Astrocyte (in vitro differentiated cells and primary cell): ENCODE results near the gene RPS27L. TPM values are rescaled to one million over a fixed set of nuclear protein-coding genes. Genes with fewer than 3 reads are reported as not detected.
A peak's percentile ranks its signal among the peaks of the same experiment; 100 is the strongest.

Source experiments
- DNase-seq: peaks from one replicate; pipeline ENCODE4 v3.0.0-alpha.2; 2010; ENCODE audit warnings: low read depth
- FAIRE-seq: peaks from 2 replicates; lab custom pipeline; 2011; peaks lifted over from hg19 to GRCh38; lab: Jason Lieb, UNC
- H2AFZ ChIP-seq: 2 replicates; pipeline ENCODE4 v1.6.0; 2012; ENCODE audit warnings: low read depth, low read length, inconsistent platforms
- H3K27ac ChIP-seq: 2 replicates; pipeline ENCODE4 v1.5.1; 2011; ENCODE audit warnings: low read depth, low read length, inconsistent platforms
- H3K27me3 ChIP-seq: 2 replicates; pipeline ENCODE4 v1.6.0; 2011; ENCODE audit warnings: low read length, inconsistent platforms; ENCODE audit not compliant: insufficient read depth
- H3K36me3 ChIP-seq: 2 replicates; pipeline ENCODE4 v1.5.1; 2011; ENCODE audit warnings: low read length, inconsistent platforms; ENCODE audit not compliant: insufficient read depth
- H3K4me1 ChIP-seq: 2 replicates; pipeline ENCODE4 v1.5.1; 2011; ENCODE audit warnings: low read length, inconsistent platforms; ENCODE audit not compliant: insufficient read depth
- H3K4me2 ChIP-seq: 2 replicates; pipeline ENCODE4 v1.6.0; 2012; ENCODE audit warnings: low read length, inconsistent platforms
- H3K4me3 ChIP-seq: 2 replicates; pipeline ENCODE4 v1.5.1; 2011; ENCODE audit warnings: low read depth, mild to moderate bottlenecking, low read length, inconsistent platforms; ENCODE audit not compliant: insufficient read depth
- H3K79me2 ChIP-seq: 2 replicates; pipeline ENCODE4 v1.6.0; 2012; ENCODE audit warnings: mild to moderate bottlenecking, low read length, inconsistent platforms; ENCODE audit not compliant: insufficient read depth
- H3K9ac ChIP-seq: 2 replicates; pipeline ENCODE4 v1.6.0; 2012; ENCODE audit warnings: mild to moderate bottlenecking, low read length, inconsistent platforms
- H3K9me3 ChIP-seq: 2 replicates; pipeline ENCODE4 v1.5.1; 2012; ENCODE audit warnings: low read depth, mild to moderate bottlenecking, low read length, inconsistent platforms; ENCODE audit not compliant: insufficient read depth
- H4K20me1 ChIP-seq: 2 replicates; pipeline ENCODE4 v1.6.0; 2012; ENCODE audit warnings: low read length, inconsistent platforms; ENCODE audit not compliant: insufficient read depth
- H3K27ac Mint-ChIP-seq: one replicate; pipeline ENCODE4 v1.8.0; 2021; ENCODE audit warnings: mild to moderate bottlenecking, mixed read lengths; ENCODE audit not compliant: unreplicated experiment
- H3K27me3 Mint-ChIP-seq: one replicate; pipeline ENCODE4 v1.8.0; 2021; ENCODE audit warnings: low read depth, mixed read lengths; ENCODE audit not compliant: unreplicated experiment
- H3K36me3 Mint-ChIP-seq: one replicate; pipeline ENCODE4 v1.8.0; 2021; ENCODE audit warnings: low read depth, mixed read lengths; ENCODE audit not compliant: unreplicated experiment
- H3K4me1 Mint-ChIP-seq: one replicate; pipeline ENCODE4 v1.8.0; 2021; ENCODE audit warnings: low read depth, mixed read lengths; ENCODE audit not compliant: unreplicated experiment
- H3K4me3 Mint-ChIP-seq: one replicate; pipeline ENCODE4 v1.8.0; 2021; ENCODE audit warnings: mild to moderate bottlenecking, moderate library complexity, mixed read lengths; ENCODE audit not compliant: unreplicated experiment
- H3K9me3 Mint-ChIP-seq: one replicate; pipeline ENCODE4 v1.8.0; 2021; ENCODE audit warnings: mild to moderate bottlenecking, mixed read lengths; ENCODE audit not compliant: unreplicated experiment
- CTCF ChIP-seq: IDR thresholded peaks from 2 replicates; pipeline ENCODE4 v1.5.1; 2011; ENCODE audit warnings: low read depth, mild to moderate bottlenecking, inconsistent platforms, low read length, moderate library complexity; ENCODE audit not compliant: insufficient read depth
- EZH2 ChIP-seq: IDR thresholded peaks from 2 replicates; pipeline ENCODE4 v1.6.1; 2012; ENCODE audit warnings: mild to moderate bottlenecking, low read length, inconsistent platforms; ENCODE audit not compliant: insufficient read depth
- total RNA-seq: library from RNA; stranded (reverse); gene quantifications from 2 replicates; pipeline ENCODE4 v1.2.1, GENCODE V29; 2021

The RPS27L gene
- total RNA-seq, 1 donor from 2014 or later, result 484 TPM

- Histone ChIP-seq H3K27ac (peak overlapping the region; percentile 62), H3K27me3 (no peaks in the 10 kb centered on the region), H3K9ac (peak overlapping the region; percentile 84), H3K4me1 (peaks cover 34% of the 10 kb centered on the region), H4K20me1 (peaks cover 17% of the 10 kb centered on the region), H3K9me3 (no peaks in the 10 kb centered on the region), H3K36me3 (no peaks in the 10 kb centered on the region), H3K4me3 (peak overlapping the region; percentile 80), H3K79me2 (peaks cover 36% of the 10 kb centered on the region), H3K4me2 (peak overlapping the region; percentile 98), H2AFZ (peak overlapping the region; percentile 94)
- peaks cover 30% of the 10 kb centered on the region for H3K4me1 Mint-ChIP-seq
- no peaks in the 10 kb centered on the region for H3K36me3 Mint-ChIP-seq
- FAIRE-seq, result no peak
- no peak for DNase-seq
- no peaks in the 10 kb centered on the region for H3K9me3 Mint-ChIP-seq
- H3K27ac Mint-ChIP-seq, result peak overlapping the region; percentile 89
- no peaks in the 10 kb centered on the region for H3K27me3 Mint-ChIP-seq
- TF ChIP-seq CTCF (no peak), EZH2 (no peak)
- peak overlapping the region; percentile 89 for H3K4me3 Mint-ChIP-seq
These were observed 31.1 kb upstream of the RPS27L start for GRCh38 chr15:63188247-63188925.

DNA sequence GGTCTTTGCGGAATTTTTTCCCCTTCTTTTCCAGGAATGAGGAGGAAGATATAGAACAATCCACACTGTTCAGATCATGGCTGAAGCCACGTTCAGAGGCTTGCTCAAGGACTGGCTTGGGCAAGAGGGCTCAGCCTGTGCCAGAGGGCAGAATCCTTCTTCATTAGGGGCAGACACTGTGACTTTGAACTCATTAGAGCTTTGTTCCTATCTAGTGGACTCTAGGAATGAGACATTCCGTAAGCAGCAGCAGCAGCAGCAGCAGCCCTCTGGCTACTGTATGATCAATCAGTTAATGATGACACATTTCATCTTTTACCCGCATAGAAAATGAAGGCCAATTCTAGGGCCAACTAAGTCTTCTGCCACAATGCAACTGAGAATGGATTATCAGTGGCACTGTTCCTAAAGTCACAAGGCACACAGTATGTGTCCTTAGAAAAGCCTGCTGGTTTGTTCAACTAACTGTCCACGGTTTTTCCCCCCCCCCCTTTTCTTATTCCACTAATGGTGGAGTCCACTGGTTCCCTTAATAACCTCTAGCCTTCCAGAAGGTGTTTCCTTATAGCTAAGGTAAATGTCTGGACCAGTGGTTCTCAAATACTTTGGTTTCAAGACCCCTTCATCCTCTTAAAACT, 30.4 kb upstream of the RPS27L start:
- Histone ChIP-seq H3K9ac (no peak overlapping the region), H4K20me1 (peaks cover 15% of the 10 kb centered on the region), H3K79me2 (peaks cover 30% of the 10 kb centered on the region), H3K27ac (no peak overlapping the region), H2AFZ (no peak overlapping the region), H3K4me2 (no peak overlapping the region), H3K9me3 (no peaks in the 10 kb centered on the region), H3K4me1 (peaks cover 34% of the 10 kb centered on the region), H3K36me3 (no peaks in the 10 kb centered on the region), H3K4me3 (no peak overlapping the region), H3K27me3 (no peaks in the 10 kb centered on the region)
- Mint-ChIP-seq H3K36me3 (no peaks in the 10 kb centered on the region), H3K4me3 (no peak overlapping the region), H3K27ac (peak overlapping the region; percentile 79), H3K9me3 (no peaks in the 10 kb centered on the region), H3K27me3 (no peaks in the 10 kb centered on the region), H3K4me1 (peaks cover 30% of the 10 kb centered on the region)
- no peak for FAIRE-seq
- TF ChIP-seq CTCF, result no peak
- no peak for TF ChIP-seq EZH2
- no peak for DNase-seq

GRCh38 chr15:63186065-63186464, 28.8 kb upstream of the RPS27L start:
- H3K4me2 ChIP-seq, result no peak overlapping the region
- H3K9me3 ChIP-seq, result no peaks in the 10 kb centered on the region
- no peak overlapping the region for H3K4me3 ChIP-seq
- no peak for FAIRE-seq
- no peaks in the 10 kb centered on the region for H3K27me3 ChIP-seq
- peak overlapping the region; percentile 1 for H3K27ac ChIP-seq
- Mint-ChIP-seq H3K27ac (peak overlapping the region; percentile 65), H3K4me1 (peaks cover 16% of the 10 kb centered on the region), H3K27me3 (no peaks in the 10 kb centered on the region), H3K9me3 (no peaks in the 10 kb centered on the region), H3K4me3 (no peak overlapping the region), H3K36me3 (no peaks in the 10 kb centered on the region)
- H3K9ac ChIP-seq, result no peak overlapping the region
- no peaks in the 10 kb centered on the region for H3K36me3 ChIP-seq
- no peak overlapping the region for H2AFZ ChIP-seq
- peaks cover 13% of the 10 kb centered on the region for H3K79me2 ChIP-seq
- H4K20me1 ChIP-seq, result no peaks in the 10 kb centered on the region
- H3K4me1 ChIP-seq, result peaks cover 27% of the 10 kb centered on the region
- TF ChIP-seq EZH2 (no peak), CTCF (no peak)
- DNase-seq, result peak; percentile 45
